ENCODE data around the gene FTCDNL1.

The FTCDNL1 gene

DNA sequence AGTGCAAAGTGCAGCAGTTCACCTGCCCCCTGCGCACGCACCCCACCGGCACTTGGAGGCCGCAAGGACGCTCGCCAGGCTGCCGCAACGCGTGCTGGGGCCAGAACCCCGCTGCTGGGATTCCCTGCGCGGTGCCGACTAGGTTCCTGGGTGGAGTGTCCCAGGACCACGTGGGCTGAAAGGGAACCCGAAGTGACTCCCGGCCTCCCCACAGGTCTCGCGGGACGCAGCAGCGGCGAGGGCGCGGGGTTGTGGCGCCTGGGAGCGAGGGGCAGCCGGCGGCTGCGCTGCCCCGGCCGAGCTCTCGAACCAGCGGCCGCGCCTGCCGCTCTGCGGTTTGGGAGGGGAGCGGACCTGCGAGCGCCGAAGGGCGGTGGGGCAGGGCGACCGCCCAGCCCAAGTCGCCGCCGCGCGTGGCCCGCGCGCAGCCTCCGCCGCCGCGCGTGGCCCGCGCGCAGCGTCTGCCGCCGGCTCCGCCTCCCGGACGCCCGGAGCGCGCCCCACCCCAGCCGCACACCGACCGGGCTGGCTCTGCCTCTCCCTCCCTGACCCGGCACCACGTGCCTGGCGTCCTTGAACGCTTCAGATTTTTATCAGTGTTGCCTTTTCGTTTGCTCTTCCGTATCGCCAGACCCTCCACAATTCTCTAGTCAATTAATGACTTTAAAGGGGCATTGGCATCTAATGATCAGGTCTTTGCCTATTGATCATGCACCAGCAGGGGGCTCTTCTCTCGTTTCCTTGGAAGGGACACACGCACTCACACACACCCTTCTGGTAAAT, at the start of gene FTCDNL1:
Gene FTCDNL1, minus strand, starts transcription at position 475 of the 783 bp plus-strand sequence. CDS start 2,230 bp downstream, outside the sequence.
- peak in 55 of 56 donors; percentile 27 to 88 (median 78) for DNase-seq

DNA sequence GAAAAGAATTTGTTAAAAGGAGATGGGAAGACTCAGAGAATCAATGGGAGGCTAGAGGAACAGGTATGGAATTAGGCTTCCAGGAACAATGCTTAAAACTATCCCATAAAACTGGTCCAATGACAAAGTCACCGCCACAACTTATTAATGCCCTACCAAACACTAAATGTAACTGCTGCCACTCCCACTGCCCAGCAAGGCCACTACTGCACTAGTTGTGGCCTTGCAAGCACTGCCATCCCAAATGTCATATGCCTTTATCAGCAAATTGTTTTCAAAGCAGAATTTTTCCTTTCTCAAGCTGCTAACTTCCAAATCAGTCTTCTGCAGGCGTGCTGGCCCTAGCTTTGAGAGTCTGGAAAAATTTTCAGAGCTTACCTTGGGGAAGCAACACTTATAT, 45.6 kb upstream of the FTCDNL1 start:
- DNase-seq, result no peak

DNA sequence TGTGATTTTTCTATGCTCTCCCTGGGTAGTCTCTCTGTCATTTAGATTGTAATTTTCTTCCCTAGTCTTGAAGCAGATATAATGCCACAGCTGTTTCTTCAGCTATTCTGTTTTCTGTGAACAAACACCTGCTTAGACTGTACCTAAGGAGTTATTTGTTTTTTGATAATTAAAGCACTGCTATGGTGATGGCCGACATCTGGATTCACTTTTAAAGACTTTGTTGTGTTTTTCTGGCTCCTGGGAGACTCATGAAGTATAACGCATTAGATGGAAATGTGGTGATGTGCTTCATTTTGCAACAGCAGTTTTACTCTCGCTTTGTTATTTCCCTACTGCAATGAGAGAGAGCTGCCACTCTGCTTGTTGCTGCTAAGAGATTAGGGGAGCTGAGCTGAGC, 44.4 kb upstream of the FTCDNL1 start:
- DNase-seq, result no peak

DNA sequence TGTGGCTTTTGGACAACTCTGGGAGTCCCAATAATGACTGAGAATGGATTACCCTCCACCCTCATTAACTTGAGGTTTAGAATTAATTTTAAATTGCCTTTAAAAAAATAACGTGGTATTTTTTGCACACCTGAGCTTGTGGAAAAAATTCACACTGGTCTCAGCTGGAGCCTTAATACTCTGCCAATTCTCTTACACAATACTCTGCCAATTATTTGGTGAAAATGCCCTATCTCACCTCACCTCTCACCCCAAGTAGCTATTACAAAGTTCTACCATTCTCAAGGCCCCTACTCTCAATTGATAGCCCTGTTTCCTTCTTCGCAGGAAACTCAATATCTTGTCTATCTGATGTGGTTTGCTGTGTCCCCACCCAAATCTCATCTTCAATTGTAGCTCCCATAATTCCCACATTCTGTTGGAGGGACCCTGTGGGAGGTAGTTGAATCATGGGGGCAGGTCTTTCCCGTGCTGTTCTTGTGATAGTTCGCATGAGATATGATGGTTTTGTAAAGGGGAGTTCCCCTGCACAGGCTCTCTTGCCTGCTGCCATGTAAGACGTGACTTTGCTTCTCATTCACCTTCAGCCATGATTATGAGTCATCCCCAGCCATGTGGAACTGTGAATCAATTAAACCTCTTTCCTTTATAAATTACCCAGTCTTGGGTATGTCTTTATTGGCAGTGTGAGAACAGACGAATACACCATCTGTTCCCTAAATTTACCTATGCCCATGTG, 32.7 kb upstream of the FTCDNL1 start:
- no peak for DNase-seq

DNA sequence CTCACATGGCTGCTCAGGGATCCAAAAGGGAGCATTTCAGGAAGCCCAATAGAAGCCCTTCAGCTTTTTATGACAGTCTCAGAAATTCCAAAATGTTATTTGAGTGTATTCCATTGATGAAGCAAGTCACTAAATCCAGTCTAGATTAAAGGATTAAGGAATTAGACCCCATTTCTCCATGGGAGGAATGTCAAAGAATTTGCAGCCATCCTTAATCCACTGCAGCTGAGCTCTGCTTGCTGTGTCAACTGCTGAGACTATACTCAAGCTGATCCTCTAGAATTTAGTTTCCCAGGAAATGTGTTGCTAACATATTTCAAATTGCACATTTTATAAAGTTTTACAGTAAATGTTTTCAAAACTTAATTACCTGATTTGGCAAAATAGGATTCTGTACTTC, 31.7 kb upstream of the FTCDNL1 start:
- DNase-seq, result no peak

DNA sequence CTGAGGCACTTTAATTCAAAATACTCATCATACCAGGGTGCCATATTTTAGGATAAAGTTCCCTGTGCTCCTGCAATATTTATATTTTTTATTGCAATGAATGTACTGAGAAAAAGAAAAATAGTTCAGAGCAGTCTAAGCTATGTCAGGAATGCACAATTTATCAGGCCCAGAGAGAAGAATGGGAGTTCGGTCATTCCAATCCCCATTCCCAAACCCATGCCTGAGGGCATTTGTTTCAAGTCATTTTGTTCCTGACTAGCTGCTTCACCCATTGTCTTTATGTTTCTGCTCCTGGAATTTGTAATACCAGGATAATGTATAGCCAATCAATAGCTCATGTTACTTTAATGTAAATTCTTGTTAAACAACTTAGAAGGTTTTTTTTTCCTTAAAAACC, 24.4 kb upstream of the FTCDNL1 start:
- no peak for DNase-seq

DNA sequence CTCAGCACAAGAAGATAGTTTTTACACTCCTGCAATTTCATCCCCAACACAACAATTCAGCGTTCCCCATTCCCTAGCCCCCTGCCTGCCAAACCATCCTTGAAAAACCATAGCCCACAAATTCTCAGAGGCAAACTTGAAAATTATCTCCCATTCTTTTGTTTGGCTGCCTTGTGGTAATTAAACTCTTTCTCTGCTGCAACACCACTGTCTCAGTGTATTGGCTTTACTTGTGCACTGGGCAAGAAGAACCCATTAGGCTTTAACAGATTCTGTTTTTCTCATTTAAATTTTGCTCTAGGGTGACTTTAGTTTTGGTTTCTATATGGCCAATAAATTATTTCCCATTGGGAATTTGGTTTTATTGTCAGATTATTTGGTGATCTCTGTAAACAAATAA, 23.2 kb upstream of the FTCDNL1 start:
- DNase-seq, result no peak

DNA sequence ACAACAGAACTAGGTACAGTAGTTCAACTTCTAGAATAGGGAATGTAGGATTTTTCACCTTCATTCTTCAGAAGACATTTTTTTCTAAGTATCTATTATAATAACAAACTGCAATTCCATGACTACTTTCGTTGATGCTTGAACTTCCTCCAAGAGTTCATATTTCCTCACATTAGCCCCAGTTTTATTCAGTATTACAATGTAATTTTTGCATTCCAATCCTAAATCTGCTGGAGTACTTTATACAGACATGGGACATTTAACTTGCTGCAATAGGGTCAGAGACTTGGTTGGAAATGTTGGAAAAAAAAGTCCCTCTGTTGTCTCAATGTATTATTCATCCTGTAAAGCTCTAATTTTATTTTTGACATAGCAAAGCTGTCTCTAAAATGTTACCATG, 19.6 kb upstream of the FTCDNL1 start:
- no peak for DNase-seq

DNA sequence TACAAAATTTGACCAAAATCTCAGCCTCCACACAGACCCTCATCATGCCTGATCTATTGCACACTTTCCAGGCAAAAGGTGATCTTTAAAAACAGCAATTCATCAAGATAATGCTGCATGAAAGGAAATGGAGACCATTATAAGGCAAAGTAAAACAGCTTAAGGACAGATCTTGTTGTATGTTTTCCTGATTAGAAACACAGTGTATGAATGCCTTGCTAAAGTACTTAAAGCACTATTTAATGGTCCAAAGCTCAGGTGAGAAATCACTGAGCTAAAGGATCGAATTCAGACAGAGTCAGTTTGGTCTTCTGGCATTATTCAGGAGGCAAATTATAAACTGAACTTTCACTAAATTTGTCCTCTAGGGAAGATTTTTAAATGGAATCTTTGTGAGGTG, 18.7 kb upstream of the FTCDNL1 start:
- DNase-seq, result no peak

DNA sequence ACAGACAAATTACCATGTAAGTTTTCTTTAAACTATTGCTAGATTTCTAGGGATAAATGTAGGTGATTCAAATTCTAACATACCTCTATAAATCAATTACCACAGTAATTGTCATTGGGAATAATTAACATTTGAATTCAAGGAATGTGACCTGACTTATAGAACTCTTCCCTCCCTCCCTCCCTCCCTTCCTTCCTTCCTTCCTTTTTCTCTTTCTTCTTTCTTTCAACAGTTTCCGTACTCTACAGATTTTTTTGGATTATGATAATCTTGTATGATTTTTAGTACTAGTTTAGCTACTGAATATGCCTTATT, 18.2 kb upstream of the FTCDNL1 start:
- DNase-seq, result no peak

DNA sequence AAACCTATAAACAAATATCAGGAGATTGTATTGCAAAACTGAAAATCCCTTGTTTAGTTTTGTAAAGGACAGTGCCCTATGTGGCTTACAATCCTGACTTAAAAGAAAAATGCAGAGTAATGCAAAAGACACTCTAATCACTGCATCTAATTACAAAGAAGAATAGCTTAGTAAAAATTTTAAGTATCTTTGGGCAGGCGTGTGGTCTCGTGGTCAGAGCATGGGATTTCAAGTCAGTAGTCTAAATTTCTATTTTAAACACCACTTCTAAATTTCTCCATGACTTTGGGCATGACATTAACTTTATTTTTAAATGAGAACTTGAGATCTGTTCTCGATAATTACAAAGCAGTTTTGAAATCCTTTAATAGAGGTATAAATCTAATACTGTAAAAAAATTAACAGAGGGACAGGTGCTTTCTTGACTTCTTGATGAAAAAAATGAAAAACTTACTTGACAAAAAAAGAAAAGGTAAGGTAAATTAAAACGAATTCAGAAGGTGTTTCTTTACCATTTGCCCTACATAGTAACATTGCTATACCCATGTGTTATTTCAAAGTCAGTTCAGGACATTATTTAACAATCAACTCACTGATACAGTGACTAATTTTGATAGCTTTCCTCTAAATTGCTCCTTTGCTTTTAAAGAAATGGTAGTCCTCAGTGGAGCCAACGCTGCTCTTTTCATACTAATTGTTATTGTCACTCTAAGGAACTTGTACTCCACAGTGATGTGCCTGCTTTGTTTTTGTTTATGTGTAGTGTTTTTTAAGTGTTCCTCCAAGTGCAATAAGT, 17.6 kb upstream of the FTCDNL1 start:
- DNase-seq, result no peak

DNA sequence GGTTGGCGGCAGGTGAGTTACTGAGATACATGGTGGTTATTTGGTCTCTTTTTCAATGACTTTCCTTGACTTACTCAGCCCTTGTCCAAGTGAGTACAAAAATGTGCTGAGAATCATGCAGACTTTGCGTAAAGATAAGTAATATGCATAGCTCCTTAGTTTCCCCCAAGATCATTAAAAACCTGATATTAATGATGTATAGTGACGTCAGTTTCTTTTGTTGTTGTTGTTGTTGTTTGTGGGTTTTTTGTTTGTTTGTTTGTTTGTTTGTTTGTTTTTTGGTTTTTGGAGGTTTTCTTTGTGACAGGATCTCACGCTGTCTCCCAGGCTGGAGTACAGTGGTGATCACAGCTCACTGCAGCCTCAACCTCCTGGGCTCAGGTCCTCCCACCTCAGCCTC, 14.9 kb upstream of the FTCDNL1 start:
- DNase-seq, result no peak

DNA sequence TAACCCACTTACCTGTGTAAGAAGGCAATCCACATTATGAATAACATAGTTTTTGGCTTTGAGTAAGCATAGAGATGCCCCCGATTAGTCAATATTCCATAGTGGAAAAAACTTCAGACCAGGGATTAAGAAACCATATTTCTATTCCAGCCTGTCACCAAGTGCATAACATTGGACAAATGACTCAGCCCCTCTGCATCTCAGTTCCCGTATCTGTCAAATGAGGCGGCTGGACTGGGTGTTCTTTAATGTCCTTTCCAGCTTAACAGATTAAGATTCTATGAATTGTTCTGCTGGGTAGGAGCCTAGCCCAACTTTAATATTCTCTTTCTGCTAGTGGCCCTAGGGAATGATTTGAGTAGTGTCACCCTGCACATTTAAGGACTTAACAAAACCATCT, 11.8 kb upstream of the FTCDNL1 start:
- no peak for DNase-seq

DNA sequence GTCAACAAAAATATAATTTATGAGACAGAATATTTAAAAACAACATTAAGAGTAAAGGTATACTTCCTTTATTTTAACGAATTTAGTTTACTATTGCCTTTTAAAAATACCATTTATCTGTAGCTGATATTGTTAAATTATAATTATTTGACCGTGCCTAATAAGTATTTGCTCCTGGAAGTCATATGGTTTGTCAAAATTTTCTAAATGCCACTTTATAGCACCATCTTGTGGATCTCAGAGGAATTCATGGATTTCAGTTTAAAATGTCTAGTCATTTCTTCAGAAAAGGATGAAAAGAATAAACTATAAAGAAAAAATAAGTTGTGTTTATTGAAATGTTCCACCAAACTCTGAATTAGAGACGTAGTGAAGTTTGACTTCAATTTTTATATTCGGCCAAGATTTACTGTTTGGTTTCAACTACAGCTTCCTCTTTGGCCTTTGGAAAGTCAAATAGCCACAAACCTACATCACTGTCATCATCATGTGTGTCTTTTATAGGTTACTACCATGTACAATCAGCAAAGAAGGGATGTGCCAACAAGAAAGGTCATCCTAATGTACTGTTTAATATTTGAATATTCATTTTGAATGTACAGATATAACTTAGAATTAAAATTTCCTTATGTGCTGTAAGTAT, 10.3 kb upstream of the FTCDNL1 start:
- DNase-seq, result no peak

DNA sequence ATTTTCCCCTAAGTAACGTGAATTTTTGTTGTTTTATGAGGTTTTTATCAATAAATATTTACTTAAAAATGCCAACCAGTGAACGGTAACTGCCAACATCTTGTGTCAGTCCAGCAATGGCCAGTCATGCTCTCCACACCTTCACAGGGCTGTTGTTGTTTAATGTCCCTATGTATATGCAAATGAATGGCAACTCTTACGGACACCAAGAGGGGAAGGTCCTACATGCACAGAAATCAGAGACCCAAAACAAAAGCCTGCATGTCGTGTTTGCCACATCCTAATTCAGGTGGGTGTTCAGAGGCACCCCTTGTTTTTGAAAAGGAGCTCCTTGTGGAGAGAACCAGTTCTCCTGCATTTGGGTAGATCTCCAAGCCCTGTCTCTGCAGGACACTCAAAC, 4.8 kb upstream of the FTCDNL1 start:
- DNase-seq, result no peak

DNA sequence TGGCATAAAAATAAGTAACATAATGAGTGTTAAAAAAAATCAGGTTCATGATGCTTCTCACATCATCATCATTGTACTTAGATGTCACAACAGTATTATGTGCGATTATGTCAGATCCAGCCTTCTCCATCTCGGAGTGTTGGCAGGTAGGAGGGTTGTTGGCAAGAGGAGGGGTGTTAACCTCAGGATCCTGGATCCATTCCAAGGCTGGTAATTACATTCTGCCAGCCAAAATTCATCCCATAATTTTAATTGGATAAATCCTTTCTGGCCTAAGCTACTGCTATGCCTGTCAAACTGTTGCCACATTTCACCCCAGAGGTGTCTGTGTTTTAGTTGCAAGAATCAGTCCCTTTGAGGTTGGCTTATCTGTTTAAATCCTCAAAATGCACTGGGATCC, 891 bp upstream of the FTCDNL1 start:
- no peak for DNase-seq

DNA sequence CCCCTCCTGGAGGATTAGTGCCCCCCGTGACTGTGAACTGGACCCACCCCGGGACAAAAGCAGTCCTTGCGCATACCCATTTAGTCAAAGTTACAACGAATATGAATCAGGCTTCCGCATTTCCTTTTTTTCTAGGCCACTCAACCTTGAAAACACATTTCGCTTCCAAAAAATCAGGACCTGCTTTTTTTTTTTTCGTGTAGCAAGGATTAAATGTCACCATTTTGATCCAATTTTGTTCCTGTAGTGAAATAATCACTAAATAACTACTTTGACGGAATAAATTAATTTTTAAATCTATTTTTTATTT, 464 bp upstream of the FTCDNL1 start:
- DNase-seq, result no peak

DNA sequence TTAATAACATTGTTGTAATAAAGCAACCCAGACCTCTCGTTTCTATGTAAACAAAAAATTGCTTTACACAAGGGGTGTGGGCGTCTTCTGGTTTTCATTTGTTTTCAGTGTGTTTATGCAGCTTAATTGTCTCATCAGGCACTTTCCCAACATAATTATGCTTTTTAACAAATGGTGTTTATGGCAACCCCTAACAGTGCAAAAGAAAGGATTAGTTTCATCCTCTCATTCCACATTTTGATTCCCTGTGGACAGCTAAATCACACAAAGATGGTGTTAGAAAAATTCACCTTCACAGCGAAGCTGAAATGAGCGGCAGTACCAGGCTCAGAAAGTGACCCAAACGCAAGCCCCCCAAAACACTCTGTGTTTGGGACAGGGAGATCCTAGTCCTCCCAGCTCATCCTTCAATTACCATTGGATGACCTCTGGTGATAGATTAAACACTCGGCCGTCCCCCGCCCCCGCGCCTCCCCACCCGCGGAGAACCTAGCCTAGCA, 724 bp downstream of the FTCDNL1 start:
- DNase-seq, result no peak

DNA sequence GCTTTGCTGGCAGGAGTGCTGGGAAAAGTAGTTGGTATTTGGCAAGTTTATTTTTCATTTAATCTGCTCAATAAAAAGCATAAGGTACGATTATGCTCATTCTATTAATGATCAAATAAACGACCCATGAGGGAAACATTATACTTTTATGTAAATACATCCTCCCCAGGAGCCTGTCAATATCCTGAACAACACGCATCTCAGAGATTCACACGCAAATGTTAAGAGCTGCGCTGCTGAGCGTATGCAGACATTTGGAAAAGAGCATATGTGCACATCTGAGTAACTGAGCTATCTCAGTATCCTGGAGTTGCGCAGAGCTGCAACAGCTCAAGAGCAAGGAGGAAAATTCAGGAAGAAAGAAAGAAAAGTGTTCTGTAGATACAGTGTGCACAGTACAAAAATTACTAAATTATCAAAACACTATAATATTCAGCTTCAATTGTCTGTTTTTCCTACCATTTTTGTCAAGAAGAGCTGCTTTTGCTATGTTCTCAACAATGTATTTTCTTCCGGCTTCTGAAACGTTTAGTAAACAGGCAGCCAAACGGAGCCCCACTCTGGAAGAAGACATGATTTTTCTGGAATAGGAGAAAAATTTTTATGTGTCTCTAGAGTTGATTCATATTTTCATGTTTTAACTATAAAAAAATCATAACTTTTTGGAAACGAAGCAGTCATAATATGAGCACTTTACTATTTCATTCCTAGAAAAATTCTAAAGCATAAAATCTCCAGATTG, 2.4 kb downstream of the FTCDNL1 start:
- DNase-seq, result no peak

DNA sequence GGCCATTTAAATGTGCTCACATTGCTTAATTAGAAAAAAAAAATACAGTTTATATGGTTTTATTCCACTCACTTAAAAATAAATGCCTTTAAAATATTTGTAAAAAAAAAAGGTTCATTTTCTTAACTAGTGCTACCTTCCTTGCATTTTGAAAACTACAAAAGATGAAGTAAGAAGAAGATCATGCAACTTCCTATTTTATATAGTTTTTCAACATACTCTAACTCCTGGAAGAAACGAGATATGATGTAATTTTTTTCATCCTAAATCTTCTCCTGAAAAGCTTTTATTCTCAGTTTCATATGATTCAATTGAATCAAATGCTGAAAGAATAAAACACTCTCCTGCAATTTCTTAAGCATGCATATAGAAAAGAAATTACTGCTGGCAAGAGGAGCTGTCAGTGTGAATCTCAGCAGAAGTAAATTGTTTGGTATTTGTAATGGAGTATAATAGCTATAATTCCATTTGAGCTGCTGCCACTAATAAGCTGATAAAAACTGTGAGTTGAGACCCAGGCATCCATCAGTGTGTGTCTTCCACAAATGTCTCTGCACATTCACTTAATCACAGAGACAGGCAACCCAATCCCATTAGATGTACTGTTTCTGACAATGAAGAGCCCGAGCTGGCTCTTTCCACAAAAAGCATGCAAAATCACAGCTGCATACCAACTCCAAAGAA, 3.7 kb downstream of the FTCDNL1 start:
- DNase-seq, result no peak
